ENCODE results near the gene ZIC5.

ZIC5 gene

DNA sequence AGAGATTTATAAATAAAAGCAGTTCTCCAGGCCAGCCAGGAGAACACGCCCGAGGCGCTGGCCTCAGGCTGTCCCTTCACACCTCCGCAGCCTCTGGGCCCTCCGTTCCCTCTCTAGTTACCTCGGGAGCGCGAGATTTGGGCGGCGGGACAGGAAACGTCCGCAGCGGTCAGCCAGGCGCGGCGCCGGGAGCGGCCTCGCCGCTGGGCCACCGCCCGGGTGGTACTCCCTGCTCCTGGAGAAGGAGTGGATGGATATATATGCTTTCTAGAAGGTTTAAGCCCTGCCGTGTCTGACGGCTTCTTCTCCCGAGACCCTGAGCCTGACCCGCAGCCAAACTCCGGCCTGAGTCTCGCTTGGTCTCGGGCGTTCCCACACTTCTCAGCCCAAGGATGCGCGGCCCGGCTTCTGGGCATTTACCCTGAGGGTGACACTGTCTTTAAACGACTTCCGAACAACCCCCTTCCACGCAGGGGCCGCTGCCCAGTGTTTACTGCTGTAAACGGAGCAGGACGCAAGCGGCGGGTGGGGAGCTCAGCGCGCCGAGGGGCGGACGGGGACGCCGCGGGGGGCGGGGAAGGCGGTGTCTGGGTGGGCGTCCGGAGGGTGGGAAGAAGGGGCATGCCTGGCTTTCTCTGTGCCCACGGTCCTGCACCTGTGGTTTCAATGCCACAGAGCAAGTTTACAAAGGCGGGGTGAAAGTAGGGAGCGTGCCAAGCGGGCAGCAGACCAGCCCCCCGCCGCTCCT lies 8.1 kb upstream of the ZIC5 start:
- peak overlapping the region; percentile 74 for H3K27ac ChIP-seq
- H3K9ac ChIP-seq (ENCODE audit: insufficient read length): peak overlapping the region; percentile 86
- TF ChIP-seq POLR2AphosphoS5 (IDR thresholded peaks at IDR 0.05; ENCODE audit: borderline replicate concordance, low read depth, low read length): 0 out of 2 replicates have a peak, but pooled peaks have one; percentile 31
- TF ChIP-seq EZH2 (IDR thresholded peaks at IDR 0.05): no peak
- no peak for TF ChIP-seq FOXP2 (optimal IDR thresholded peaks at IDR 0.05; ENCODE audit: control extremely low read depth, extremely low read length, insufficient read depth)
- H3K36me3 ChIP-seq (ENCODE audit: insufficient read depth, low read length): peaks cover 23% of the 10 kb centered on the region
- H3K4me3 ChIP-seq: peak overlapping the region; percentile 90
- DNase-seq (ENCODE audit: low read depth, low spot score): no peak
- no peaks in the 10 kb centered on the region for H3K9me3 ChIP-seq (ENCODE audit: low read depth, low read length)

DNA sequence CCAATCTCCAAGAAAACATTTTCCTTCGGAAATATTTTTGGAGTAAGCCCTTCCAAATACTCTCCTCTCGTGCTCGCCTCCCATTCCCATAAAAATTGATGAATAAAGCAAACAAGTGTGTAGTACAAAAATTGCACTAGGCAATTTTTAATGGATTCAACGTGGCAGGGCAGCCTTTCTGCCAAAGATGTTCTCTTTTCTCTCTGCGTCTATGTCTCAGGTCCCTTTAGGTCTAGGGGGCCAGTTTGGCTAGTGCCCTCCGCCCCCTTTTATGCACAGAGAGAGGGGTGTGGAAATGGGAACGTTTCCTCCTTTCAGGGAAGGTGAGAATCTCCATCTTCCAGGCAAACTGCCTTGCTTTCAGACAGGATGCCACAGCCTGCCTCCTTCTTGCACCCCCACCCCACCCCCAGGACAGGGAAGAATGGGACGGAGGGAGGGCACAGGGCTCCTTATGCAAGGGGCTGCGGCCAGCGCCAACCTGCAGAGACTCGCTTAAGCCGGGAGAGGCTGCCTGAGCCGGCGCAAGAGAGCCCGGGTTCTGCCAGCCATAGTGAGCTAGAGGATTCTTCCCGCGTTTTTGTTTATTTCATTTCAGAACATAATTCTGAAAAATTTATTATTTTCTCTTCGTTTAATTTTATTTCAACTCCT lies 7.4 kb upstream of the ZIC5 start:
- H3K36me3 ChIP-seq (ENCODE audit: insufficient read depth, low read length): peaks cover 16% of the 10 kb centered on the region
- peak overlapping the region; percentile 90 for H3K4me3 ChIP-seq
- no peak overlapping the region for H3K9ac ChIP-seq (ENCODE audit: insufficient read length)
- DNase-seq (ENCODE audit: low read depth, low spot score): no peak
- TF ChIP-seq EZH2 (IDR thresholded peaks at IDR 0.05) (no peak), POLR2AphosphoS5 (IDR thresholded peaks at IDR 0.05; ENCODE audit: borderline replicate concordance, low read depth, low read length) (no peak), FOXP2 (optimal IDR thresholded peaks at IDR 0.05; ENCODE audit: control extremely low read depth, extremely low read length, insufficient read depth) (no peak)
- no peak overlapping the region for H3K27ac ChIP-seq
- H3K9me3 ChIP-seq (ENCODE audit: low read depth, low read length): no peaks in the 10 kb centered on the region

DNA sequence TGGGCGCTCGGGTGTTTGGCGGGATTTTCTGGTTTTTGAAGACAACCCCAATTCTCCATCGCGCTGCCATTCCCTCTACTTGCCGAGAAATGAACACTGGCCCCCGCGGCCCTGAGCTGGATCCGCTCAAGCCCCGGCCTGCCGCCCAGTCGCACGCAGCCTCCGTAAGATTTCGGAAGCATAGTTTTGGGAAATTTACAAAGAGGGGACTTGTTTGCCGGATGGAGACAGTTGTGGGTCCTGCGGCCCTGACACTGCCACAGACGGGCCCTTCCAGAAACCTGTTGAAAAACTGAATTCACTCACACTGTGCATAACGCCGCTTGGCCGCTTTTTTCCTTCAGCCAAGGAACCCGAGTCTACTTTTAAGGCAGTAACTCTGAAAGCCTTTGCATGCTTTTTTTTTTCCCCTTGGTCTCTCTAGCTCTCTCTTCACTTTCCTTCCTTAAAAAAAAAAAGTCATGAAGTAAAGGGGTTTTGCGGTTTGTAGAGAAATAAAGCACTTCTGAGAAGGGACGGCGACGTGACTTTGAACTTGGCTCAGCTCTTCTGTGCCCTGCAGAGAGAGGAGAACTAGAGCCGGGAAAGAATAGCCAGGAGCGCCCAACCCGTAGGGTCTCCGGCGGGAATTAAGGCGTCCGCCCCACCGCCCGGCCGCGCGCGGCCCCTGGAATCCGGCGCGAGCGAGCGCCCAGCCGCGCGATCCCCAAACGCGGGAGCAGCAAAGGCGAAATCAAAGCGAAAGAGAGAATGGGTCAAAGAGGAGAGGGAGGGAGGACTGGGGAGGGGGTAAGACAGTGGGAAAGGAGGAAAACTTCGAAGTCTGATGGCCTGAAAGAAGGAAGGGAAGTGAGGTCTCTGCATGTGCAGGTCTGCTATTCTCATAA lies 6.6 kb upstream of the ZIC5 start:
- Histone ChIP-seq H3K9ac (ENCODE audit: insufficient read length) (no peak overlapping the region), H3K9me3 (ENCODE audit: low read depth, low read length) (no peaks in the 10 kb centered on the region), H3K36me3 (ENCODE audit: insufficient read depth, low read length) (peaks cover 8% of the 10 kb centered on the region), H3K27ac (0 out of 2 replicates have a peak overlapping the region, but pooled peaks have one; percentile 21), H3K4me3 (peak overlapping the region; percentile 90; the same call in 1 of the 2 replicates)
- DNase-seq (ENCODE audit: low read depth, low spot score): no peak
- TF ChIP-seq POLR2AphosphoS5 (IDR thresholded peaks at IDR 0.05; ENCODE audit: borderline replicate concordance, low read depth, low read length) (no peak), EZH2 (IDR thresholded peaks at IDR 0.05) (no peak), FOXP2 (optimal IDR thresholded peaks at IDR 0.05; ENCODE audit: control extremely low read depth, extremely low read length, insufficient read depth) (no peak)

DNA sequence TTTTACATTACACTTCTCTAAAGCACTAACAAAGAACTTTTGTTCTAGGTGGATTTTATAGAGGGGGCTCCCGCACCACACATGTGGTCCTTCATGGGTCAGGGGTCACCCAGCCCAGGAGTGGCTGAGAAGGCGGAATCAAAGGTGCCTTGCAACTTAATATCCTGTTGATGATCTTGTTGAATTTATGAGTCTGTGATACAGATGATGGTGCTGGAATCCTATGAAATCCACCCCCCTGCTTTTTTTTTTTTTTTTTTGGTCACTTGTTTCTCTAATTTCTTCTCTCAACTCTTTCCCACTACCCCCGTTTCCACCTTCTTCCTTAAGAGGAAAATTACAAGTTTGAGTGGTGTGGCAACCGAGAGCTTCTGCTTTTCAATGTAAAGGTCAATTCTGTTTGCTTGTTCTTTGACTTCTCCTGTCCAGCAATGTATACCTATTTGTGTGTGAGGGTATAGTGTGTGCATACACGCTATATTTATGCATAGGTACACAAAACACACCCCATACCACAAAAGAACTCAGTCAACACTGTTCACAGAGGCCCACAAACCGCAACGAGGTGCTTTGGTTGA lies 5.9 kb upstream of the ZIC5 start:
- Histone ChIP-seq H3K9me3 (ENCODE audit: low read depth, low read length) (no peaks in the 10 kb centered on the region), H3K4me3 (no peak overlapping the region), H3K9ac (ENCODE audit: insufficient read length) (no peak overlapping the region), H3K36me3 (ENCODE audit: insufficient read depth, low read length) (peaks cover under 1% of the 10 kb centered on the region), H3K27ac (peak overlapping the region; percentile 20; the same call in 1 of the 2 replicates)
- DNase-seq (ENCODE audit: low read depth, low spot score): no peak
- TF ChIP-seq EZH2 (IDR thresholded peaks at IDR 0.05) (no peak), POLR2AphosphoS5 (IDR thresholded peaks at IDR 0.05; ENCODE audit: borderline replicate concordance, low read depth, low read length) (no peak), FOXP2 (optimal IDR thresholded peaks at IDR 0.05; ENCODE audit: control extremely low read depth, extremely low read length, insufficient read depth) (no peak)

DNA sequence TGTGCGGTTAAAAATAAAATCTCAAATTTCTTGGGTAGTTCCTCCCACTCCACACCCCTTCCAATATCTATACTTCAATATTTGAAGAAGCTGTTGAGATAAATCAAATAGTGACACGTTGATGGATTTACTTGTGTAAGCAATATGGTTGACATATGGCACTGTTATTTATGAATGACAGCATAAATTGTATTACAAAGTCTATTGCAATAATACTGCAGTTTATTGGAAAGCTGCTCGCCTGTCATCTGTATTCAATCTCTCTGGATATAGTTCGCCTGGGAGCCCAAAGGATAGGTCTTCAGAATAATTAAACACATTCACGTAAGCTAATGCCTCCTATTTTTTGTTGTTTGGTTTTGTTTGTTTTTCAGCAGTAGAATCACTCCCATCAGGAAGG lies 5.0 kb upstream of the ZIC5 start:
- Histone ChIP-seq H3K4me3 (no peak overlapping the region), H3K9ac (ENCODE audit: insufficient read length) (no peak overlapping the region)
- no peak for DNase-seq (ENCODE audit: low read depth, low spot score)

DNA sequence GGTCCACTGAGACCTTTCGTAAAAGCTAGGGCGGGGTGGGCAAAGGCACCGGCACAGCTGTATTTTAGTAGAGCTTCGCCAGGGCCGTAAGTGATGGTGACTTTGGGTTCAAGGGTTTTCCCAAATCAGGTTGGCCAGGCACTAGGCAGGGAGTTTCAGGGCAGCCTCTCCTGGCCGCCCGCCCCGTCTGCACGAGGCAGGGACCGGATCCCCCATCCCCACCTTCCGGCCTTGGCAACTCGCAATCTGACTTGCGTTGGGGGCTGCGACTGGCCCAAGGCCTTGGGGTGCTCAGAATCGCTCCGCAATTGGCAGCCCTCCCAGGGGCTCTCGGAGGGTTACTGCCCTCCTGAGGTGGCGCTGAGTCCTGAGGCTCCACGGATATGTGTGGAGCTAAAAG lies 4.1 kb upstream of the ZIC5 start:
- H3K9me3 ChIP-seq (ENCODE audit: low read depth, low read length): no peaks in the 10 kb centered on the region
- no peak overlapping the region for H3K4me3 ChIP-seq
- DNase-seq (ENCODE audit: low read depth, low spot score): no peak
- TF ChIP-seq FOXP2 (optimal IDR thresholded peaks at IDR 0.05; ENCODE audit: control extremely low read depth, extremely low read length, insufficient read depth) (no peak), POLR2AphosphoS5 (IDR thresholded peaks at IDR 0.05; ENCODE audit: borderline replicate concordance, low read depth, low read length) (no peak), EZH2 (IDR thresholded peaks at IDR 0.05) (no peak)
- H3K36me3 ChIP-seq (ENCODE audit: insufficient read depth, low read length): no peaks in the 10 kb centered on the region
- no peak overlapping the region; the same call in 1 of the 2 replicates for H3K27ac ChIP-seq
- no peak overlapping the region for H3K9ac ChIP-seq (ENCODE audit: insufficient read length)

More for the DNA sequence above, 5.0 kb upstream of the ZIC5 start:
- H3K36me3 ChIP-seq (ENCODE audit: insufficient read depth, low read length): no peaks in the 10 kb centered on the region
- H3K27ac ChIP-seq: peak overlapping the region; percentile 25; the same call in 1 of the 2 replicates
- TF ChIP-seq FOXP2 (optimal IDR thresholded peaks at IDR 0.05; ENCODE audit: control extremely low read depth, extremely low read length, insufficient read depth): no peak
- no peak for TF ChIP-seq EZH2 (IDR thresholded peaks at IDR 0.05)
- TF ChIP-seq POLR2AphosphoS5 (IDR thresholded peaks at IDR 0.05; ENCODE audit: borderline replicate concordance, low read depth, low read length): no peak
- no peaks in the 10 kb centered on the region for H3K9me3 ChIP-seq (ENCODE audit: low read depth, low read length)

DNA sequence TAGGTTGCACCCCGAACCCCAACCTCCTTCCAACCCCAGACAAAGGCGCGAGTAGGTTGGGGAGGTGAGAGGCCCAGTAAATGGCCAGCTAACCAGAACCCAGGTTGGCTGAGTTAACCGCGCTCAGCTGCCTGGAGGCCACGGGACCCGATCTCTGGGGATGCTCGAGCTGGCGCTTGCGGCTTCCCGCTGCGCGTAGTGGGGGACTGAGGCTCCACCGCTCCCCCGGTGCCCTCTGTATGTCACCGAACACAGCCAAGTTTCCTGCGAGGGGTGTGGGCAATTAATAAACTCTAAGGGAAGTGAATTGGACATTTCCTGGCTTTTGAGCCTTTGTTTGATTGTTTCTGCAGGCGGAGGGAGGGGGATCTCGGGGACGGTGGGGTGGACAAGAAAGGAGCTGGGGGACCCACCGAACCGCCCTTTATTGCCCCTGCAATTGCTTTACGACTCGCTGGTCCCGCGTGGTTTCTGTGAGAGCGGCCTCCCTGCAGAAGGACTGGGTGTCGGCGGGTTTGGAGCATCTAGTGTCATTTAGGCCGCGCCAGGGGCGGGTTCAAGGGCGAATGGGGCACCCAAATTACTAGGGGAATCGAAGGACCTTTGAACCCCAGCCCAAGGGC lies 3.5 kb upstream of the ZIC5 start:
- no peak for DNase-seq (ENCODE audit: low read depth, low spot score)
- Histone ChIP-seq H3K9me3 (ENCODE audit: low read depth, low read length) (no peaks in the 10 kb centered on the region), H3K9ac (ENCODE audit: insufficient read length) (no peak overlapping the region), H3K4me3 (no peak overlapping the region), H3K36me3 (ENCODE audit: insufficient read depth, low read length) (no peaks in the 10 kb centered on the region), H3K27ac (no peak overlapping the region)
- no peak for TF ChIP-seq POLR2AphosphoS5 (IDR thresholded peaks at IDR 0.05; ENCODE audit: borderline replicate concordance, low read depth, low read length)
- TF ChIP-seq FOXP2 (optimal IDR thresholded peaks at IDR 0.05; ENCODE audit: control extremely low read depth, extremely low read length, insufficient read depth): no peak
- no peak for TF ChIP-seq EZH2 (IDR thresholded peaks at IDR 0.05)

All from SK-N-MC (cell line).